ENCODE measurements around the gene TTLL4. TPM values are rescaled to one million over a fixed set of nuclear protein-coding genes. Genes with fewer than 3 reads are reported as not detected.

TTLL4 gene
- total RNA-seq, 1 experiment from 2014 or later = 20.7 TPM

- DNase-seq (ENCODE audit: extremely low read depth, low read depth) = no peak
These were observed 71.3 kb downstream of the TTLL4 start, which contains the start of gene CYP27A1 for GRCh38 chr2:218781691-218782527. Gene CYP27A1 (plus strand): TSS chr2:218782147. CDS start chr2:218782183, 36 bp downstream.

- DNase-seq (ENCODE audit: extremely low read depth, low read depth) = no peak
These were observed 71.9 kb downstream of the TTLL4 start for GRCh38 chr2:218782528-218782844.

GRCh38 chr2:218783688-218784087 is 73.1 kb downstream of the TTLL4 start:
- DNase-seq (ENCODE audit: extremely low read depth, low read depth) = no peak

GRCh38 chr2:218785103-218785502 is 74.5 kb downstream of the TTLL4 start:
- DNase-seq (ENCODE audit: extremely low read depth, low read depth) = no peak

- DNase-seq (ENCODE audit: extremely low read depth, low read depth) = no peak
These were observed 75.5 kb downstream of the TTLL4 start for GRCh38 chr2:218786133-218786532.

GRCh38 chr2:218788529-218789255 is 78.1 kb downstream of the TTLL4 start:
- no peak for DNase-seq (ENCODE audit: extremely low read depth, low read depth)

- DNase-seq (ENCODE audit: extremely low read depth, low read depth) = no peak
These were observed 81.8 kb downstream of the TTLL4 start for GRCh38 chr2:218792433-218792832.

GRCh38 chr2:218796691-218797090 is 86.1 kb downstream of the TTLL4 start:
- DNase-seq (ENCODE audit: extremely low read depth, low read depth) = no peak

- DNase-seq (ENCODE audit: extremely low read depth, low read depth) = no peak
These were observed 88.3 kb downstream of the TTLL4 start for GRCh38 chr2:218798767-218799504.

- no peak for DNase-seq (ENCODE audit: extremely low read depth, low read depth)
These were observed 89.4 kb downstream of the TTLL4 start for GRCh38 chr2:218799990-218800389.

GRCh38 chr2:218802386-218802994 is 91.9 kb downstream of the TTLL4 start:
- DNase-seq (ENCODE audit: extremely low read depth, low read depth) = no peak

GRCh38 chr2:218804817-218805216 is 94.2 kb downstream of the TTLL4 start:
- no peak for DNase-seq (ENCODE audit: extremely low read depth, low read depth)

Other genes starting within 250 kb of the TTLL4 start
- 11.2 and 14.6 TPM in 2 replicates for gene USP37, start 142.5 kb upstream of the TTLL4 start, total RNA-seq (2014; rRNA removed; shearing (Covaris generic))
- gene CNOT9, start 142.0 kb upstream of the TTLL4 start, total RNA-seq (2014; rRNA removed; shearing (Covaris generic)) = 78.5 and 85.3 TPM in 2 replicates
- gene PLCD4, start 102.9 kb upstream of the TTLL4 start, total RNA-seq (2014; rRNA removed; shearing (Covaris generic)) = 2.8 and 7.6 TPM in 2 replicates
- gene ZNF142, start 51.2 kb upstream of the TTLL4 start, total RNA-seq (2014; rRNA removed; shearing (Covaris generic)) = 15.7 and 17.5 TPM in 2 replicates
- 32.1 and 40.2 TPM in 2 replicates for gene BCS1L, start 51.2 kb upstream of the TTLL4 start, total RNA-seq (2014; rRNA removed; shearing (Covaris generic))
- gene RNF25, start 38.8 kb upstream of the TTLL4 start, total RNA-seq (2014; rRNA removed; shearing (Covaris generic)) = 33.5 and 34.9 TPM in 2 replicates
- 14.9 and 26.8 TPM in 2 replicates for gene STK36, start 38.7 kb upstream of the TTLL4 start, total RNA-seq (2014; rRNA removed; shearing (Covaris generic))
- gene CYP27A1, start 71.3 kb downstream of the TTLL4 start, total RNA-seq (2014; rRNA removed; shearing (Covaris generic)) = 0.40 TPM in 1 of 2 replicates, not detected in the other
- gene PRKAG3, start 121.0 kb downstream of the TTLL4 start, total RNA-seq (2014; rRNA removed; shearing (Covaris generic)) = not detected in 2 replicates
- not detected in 2 replicates for gene WNT6, start 149.0 kb downstream of the TTLL4 start, total RNA-seq (2014; rRNA removed; shearing (Covaris generic))
- not detected in 2 replicates for gene WNT10A, start 170.0 kb downstream of the TTLL4 start, total RNA-seq (2014; rRNA removed; shearing (Covaris generic))
- 0.07 TPM in 1 of 2 replicates, not detected in the other for gene CDK5R2, start 248.8 kb downstream of the TTLL4 start, total RNA-seq (2014; rRNA removed; shearing (Covaris generic))